ENCODE measurements around the gene FBN1.

The FBN1 gene

GRCh38 chr15:48623456-48623855 lies 22.1 kb downstream of the FBN1 start:
- no peak for DNase-seq (ENCODE audit: low spot score)

- no peak for DNase-seq (ENCODE audit: low spot score)
These were observed 23.3 kb downstream of the FBN1 start for GRCh38 chr15:48622237-48622636.

- DNase-seq (ENCODE audit: low spot score) = no peak
These were observed 26.1 kb downstream of the FBN1 start for GRCh38 chr15:48619446-48619845.

GRCh38 chr15:48617619-48618018 lies 27.9 kb downstream of the FBN1 start:
- no peak for DNase-seq (ENCODE audit: low spot score)

DNA sequence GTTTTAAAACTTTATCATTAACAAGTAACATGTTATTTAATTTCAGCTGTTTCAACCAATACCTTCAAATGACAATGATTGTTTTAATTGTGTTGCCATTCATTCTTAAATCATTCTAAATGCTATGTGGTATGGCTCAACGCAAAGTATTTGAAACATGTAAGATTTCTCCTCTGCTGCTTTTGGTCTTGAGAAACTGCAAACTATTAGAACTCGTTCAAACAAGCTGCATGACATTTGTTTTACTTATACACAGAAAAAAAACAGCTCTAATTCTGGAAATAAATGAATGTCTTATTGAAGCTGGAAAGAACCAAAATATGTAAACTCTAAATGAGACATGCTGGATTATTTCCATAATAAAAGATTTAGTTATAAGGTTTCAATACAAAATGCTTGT lies 29.3 kb downstream of the FBN1 start:
- no peak for DNase-seq (ENCODE audit: low spot score)

DNA sequence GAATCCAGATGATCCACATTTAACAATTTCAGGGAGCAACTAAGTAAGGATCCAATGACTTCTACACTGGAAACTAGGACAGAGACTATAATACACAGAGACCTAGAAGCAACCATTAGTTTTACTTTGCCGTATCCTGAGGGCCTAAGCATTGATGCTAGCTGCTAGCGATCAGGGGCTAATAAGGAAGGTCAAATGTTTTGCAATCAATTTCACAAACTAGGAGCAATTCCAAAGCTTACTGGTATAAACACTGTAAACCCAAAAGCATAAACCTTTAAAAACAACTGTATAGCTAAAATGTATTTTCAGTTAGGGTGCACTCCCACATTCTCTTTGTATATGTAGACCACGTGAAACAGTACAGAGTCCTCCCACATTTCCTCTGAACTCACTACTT lies 31.5 kb downstream of the FBN1 start:
- no peak for DNase-seq (ENCODE audit: low spot score)

GRCh38 chr15:48609486-48609885 lies 36.0 kb downstream of the FBN1 start:
- no peak for DNase-seq (ENCODE audit: low spot score)

DNA sequence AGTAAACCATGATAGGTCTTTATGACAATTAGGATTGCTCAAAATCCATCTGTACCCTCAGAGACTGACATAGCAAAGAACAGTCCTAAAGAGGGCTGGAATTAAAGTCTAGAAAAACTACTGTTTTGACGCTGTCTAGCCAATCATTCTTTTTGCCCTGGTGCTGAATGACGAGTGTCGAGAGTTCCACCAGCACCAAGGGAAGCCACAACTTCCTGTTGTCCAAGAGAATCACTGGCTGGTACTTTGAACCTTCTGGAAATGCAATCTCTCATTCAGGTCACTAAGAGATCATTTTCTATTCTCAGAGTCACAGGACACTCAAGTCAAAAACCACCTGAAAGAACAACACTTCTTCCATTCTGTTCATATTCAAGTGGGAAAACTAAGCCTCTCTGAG lies 37.7 kb downstream of the FBN1 start:
- DNase-seq (ENCODE audit: low spot score) = no peak

- no peak for DNase-seq (ENCODE audit: low spot score)
These were observed 40.9 kb downstream of the FBN1 start for GRCh38 chr15:48604567-48604966.

DNA sequence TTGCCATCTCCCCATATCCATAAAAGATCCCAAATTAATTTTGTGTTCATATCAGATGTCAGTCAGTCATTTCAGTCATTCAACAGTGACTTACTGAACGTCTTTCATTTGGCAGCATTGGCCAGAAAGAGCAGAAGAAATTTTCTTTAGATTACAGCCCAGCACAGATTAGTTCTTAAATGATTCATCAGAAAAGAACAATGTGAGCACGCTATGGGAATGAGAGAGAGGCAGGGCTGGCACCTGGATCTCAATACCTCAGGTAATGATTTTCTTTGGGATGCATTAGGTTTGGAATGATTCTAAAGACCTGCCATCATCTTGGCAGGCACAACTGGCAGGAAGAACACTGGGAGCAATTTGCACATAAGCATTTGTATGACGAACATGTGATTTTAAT lies 41.6 kb downstream of the FBN1 start:
- DNase-seq (ENCODE audit: low spot score) = no peak

DNA sequence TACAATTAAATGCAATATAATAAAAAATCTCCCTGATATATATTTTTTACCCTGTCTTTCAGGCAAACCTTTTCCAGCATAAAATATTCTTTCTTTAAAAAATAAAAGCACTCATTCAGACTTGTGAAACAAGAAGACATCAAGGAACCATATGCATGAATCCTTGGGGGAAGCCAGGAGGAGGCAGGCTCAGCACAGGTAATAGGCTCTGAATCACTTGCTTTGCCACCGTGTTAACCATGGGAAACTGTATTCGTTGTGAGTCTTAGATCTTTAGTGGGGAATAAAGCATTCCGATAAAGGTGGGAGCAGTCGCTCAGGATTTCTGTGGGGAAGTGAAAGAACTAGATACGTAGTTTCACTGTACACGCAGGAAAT lies 42.4 kb downstream of the FBN1 start:
- DNase-seq (ENCODE audit: low spot score) = no peak

DNA sequence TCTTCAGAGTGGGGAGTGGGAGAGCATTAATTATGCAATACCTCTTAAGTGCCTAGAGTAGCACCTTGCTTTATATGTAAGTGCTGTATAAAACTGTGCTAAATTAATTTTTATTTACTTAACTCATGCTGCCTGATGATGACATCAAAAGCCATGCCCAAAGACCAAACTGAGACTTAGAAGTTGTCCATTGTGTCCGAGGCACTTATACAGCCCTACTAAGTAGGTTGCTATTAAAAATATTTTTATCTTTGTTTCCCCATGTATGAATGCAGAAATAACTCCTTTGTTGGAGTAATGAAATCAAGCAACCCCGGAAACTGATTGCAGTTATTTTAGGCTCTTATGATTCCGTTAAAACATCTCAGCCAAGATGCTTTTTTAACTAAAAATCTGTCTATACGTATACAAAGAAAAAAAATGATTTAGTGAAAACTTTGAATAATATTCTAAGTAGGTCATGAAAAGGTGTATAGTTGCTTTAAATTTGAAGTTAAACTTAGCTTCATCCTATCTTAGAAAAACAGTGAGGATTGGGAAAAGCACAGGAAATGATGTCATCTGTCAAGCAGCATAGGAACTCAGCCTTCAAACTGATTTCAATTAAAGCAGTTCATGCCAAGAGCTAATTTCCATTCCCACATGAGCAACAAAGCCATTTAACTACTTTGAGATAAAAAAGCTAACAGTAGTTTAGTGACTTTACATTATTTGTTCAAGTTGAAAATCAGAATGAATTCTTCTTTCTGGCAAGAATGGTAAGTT lies 43.0 kb downstream of the FBN1 start:
- peak; percentile 43 for DNase-seq (ENCODE audit: low spot score)

DNA sequence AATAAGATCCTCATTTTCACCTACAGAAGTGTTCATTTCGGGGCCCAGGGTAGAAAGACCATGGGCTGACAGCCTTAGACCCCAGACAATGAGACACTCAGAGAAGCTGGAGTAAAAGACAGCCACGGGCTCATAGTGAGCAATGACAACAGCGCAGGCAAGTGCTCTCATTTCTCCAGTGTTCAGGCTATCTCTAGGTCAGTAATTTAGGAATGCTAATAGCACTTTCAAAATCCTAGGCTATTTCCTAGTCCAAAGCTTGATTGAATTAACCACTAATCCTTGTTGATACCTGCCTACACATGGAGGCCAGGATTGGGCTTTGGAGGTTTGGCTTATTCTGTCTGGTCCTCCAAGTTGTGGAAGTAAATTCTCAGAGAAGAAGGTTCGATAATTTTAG lies 44.4 kb downstream of the FBN1 start:
- DNase-seq (ENCODE audit: low spot score) = no peak

DNA sequence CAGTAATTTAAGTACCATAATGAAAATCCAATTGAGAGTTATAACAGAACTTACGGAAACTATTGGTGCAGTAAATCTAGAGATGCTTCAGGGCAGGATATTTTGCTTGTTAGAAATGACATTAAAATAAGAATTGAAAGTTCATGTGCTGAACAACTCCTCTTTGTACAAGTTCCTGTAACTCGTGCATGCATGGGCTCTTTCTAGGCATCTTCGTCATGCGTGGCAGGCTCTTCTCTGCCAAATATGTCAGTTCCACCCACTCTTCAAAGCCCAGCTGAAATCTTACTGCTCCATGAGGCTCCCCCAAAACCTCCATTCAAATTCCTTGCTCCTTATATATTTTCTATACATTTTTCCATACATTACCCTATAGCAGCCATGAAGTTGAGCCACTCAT lies 48.7 kb downstream of the FBN1 start:
- no peak for DNase-seq (ENCODE audit: low spot score)

- DNase-seq (ENCODE audit: low spot score) = no peak
These were observed 49.1 kb downstream of the FBN1 start for GRCh38 chr15:48596415-48596814.

DNA sequence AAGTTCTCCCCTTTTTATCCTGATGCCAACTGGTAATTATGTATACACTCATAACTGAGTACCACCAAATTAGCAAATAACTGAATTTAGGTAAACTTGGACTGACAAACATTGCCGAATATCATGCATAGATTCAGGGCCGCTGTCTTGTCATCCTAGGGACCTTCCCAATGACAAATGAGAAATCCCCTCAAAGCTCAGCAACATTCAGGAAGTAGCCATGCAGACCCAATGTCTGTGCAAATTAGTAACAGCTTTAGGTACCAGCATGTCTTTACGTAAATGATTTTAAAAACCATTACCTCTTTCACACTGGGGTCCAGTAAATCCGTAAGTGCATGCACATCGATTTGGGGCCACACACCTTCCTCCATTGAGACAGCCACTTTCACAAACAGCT lies 49.5 kb downstream of the FBN1 start:
- DNase-seq (ENCODE audit: low spot score) = no peak

DNA sequence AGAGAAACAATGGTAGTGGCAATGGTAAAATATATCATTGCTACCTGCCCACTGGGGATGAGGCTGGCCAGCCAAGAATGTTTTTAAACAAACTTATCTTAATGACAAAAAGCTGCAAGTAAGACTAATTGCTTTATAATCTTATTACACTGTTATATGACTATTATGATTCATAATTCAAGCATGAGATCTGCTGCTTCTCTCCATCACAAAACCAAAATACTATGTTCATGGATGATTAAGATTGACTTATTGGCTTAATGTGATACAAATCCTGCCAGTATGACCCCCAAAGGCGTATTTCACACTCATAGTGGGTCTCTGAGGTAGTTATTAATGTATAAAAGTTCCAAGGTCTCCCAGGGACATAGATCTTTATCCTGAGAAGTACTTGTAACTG lies 52.6 kb downstream of the FBN1 start:
- DNase-seq (ENCODE audit: low spot score) = no peak

DNA sequence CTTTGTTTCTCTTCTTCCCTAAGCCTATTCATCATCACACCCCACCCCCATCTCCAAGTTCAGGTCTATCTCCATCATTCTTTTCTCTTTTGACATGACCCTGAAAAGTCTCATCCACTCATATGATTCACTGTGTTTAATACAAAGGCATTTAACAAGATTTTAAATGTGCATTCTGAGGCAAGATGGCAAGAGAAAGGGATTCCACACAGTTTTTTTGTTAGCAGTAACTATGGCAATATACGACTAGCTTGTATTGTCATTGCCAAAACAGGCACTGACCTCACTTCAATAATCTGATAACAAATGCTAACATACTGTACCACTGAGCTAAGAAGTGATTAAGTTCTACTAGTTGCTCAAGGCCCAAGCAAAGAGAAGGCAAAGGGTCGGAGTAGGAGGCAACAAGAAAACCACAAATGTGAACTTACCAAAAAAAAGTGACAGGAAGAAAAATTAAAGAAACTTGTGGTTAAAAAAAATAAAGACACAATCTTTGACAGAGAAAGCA lies 53.2 kb downstream of the FBN1 start:
- no peak for DNase-seq (ENCODE audit: low spot score)

DNA sequence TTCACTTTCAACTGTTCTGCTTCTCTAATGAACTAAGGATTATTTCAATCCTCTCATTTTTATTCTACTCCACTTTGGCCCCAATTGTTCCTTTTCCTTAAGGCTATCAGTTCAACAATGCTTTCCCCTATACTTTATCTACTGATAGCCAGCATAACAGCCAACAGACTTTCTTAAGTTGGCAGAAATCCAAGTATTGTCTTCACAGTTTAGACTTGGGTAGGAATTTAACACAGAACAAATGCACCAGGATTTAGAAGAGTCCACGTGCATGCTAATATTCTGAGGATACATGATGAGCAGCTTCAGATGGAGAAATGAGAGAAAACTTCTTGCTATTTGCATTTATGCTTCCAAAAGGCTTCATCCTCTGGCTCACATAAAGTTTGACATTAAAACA lies 54.8 kb downstream of the FBN1 start:
- no peak for DNase-seq (ENCODE audit: low spot score)

DNA sequence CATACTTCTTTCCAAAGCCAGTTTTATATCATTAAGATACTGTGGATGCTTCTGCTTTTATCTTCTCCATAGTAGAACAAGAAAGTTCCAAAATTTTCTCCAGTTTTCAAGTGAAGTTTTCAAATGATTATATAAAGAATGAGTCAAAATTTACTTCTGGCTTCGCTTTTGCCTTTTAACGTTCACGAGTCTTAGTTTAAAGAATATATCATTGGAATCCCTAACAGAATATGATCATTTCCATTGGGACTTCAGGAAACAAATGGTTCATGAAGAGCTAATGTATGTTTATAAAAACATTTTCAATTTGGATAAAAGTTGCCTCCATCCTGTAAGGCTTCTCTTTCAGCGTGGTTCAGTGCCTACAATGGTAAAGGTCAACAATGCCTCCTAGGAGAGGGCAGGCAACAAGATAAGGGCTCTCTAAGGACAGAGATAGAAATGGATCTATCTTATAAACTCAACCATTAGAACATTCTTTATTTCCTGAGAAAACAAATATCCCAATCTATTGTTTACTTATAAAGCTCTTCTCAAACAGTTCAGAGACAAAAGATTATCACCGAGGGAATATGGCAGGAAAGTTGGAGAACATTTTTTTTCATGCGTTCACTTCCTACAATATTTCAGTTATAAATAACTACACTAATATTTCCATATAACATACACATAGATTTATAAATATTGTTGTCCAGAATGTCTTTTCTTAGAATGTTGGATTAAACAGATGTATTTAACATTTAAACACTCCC lies 60.5 kb downstream of the FBN1 start:
- DNase-seq (ENCODE audit: low spot score) = no peak

DNA sequence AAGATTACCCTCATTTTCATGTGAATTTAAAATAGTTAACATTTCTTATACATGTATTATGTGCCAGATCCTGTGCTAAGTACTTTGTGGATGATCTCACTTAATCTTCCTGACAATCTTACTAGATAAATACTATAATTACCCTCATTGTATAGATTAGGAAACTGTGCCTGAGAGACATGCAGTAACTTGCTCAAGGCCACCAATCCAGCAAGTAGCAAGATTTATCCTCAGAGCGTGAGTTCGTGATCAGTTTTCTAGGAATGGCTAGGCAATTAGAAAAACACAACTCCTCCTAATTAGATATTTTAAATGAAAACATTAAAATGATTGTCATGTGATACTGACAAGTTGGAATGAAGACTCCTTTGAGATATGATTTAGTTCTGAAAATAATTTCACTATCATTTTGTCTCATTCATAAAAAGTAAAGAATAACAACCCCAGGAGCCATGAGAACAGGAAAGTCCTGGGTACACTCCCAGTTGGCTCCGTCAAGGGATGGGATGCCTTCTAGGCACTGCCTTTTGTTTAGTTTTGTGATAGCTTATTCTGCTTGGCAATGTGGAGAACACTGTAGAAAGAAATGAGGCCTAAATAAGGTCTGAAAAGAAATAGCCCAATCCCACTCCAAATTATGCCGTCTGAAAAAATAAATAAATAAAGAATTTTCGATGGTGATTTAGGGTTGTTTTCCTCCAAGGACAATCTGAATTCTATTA lies 61.3 kb downstream of the FBN1 start:
- DNase-seq (ENCODE audit: low spot score) = no peak

GRCh38 chr15:48582452-48583247 lies 62.9 kb downstream of the FBN1 start:
- no peak for DNase-seq (ENCODE audit: low spot score)

Measured in putamen (tissue), 1 donor.